ENCODE measurements around the gene GGA1. TPM values are rescaled to one million over a fixed set of nuclear protein-coding genes. Genes with fewer than 3 reads are reported as not detected.
A peak's percentile ranks its signal among the peaks of the same experiment; 100 is the strongest.

GGA1 gene
- total and polyA plus RNA-seq, 9 of the 15 experiments (the other 6 are each of a cell fraction or from before 2014, with no cell fraction given): 1.5 to 69.5 (median 31.6) TPM

GRCh38 chr22:37657590-37658132, 49.0 kb downstream of the GGA1 start (continued):
- TF ChIP-seq NR2C2 (CRISPR knock-in tag; IDR thresholded peaks at IDR 0.05) (no peak), NR2C2 (tag; IDR thresholded peaks at IDR 0.05) (no peak), ZFX (CRISPR knock-in tag; IDR thresholded peaks at IDR 0.05) (no peak; the same call in 1 of the 2 replicates), NBN (IDR thresholded peaks at IDR 0.05; ENCODE audit: low read depth) (no peak), KLF13 (tag; IDR thresholded peaks at IDR 0.05; ENCODE audit: borderline replicate concordance, low read depth) (no peak), EWSR1 (IDR thresholded peaks at IDR 0.05; ENCODE audit: borderline replicate concordance, low read depth, partially characterized antibody) (no peak), ZBTB33 (CRISPR knock-in tag; IDR thresholded peaks at IDR 0.05) (no peak), HEY1 (CRISPR knock-in tag; IDR thresholded peaks at IDR 0.05; ENCODE audit: borderline replicate concordance) (no peak), SETDB1 (IDR thresholded peaks at IDR 0.05; ENCODE audit: low read length) (no peak), ZC3H11A (IDR thresholded peaks at IDR 0.05; ENCODE audit: low read depth, low read length) (no peak), CEBPG (CRISPR knock-in tag; IDR thresholded peaks at IDR 0.05) (no peak), CEBPG (tag; conservative IDR thresholded peaks at IDR 0.05 in 1 of 2, IDR thresholded peaks at IDR 0.05 in 1 of 2) (no peak), NFRKB (IDR thresholded peaks at IDR 0.05; ENCODE audit: low read depth) (no peak), STAG1 (CRISPR knock-in tag; IDR thresholded peaks at IDR 0.05; ENCODE audit: borderline replicate concordance) (no peak), ZNF263 (CRISPR knock-in tag; IDR thresholded peaks at IDR 0.05; ENCODE audit: borderline replicate concordance) (no peak), HDGF (IDR thresholded peaks at IDR 0.05) (no peak), ARID1B (IDR thresholded peaks at IDR 0.05) (peak; percentile 43; the same call in 1 of the 2 replicates), ZKSCAN3 (CRISPR knock-in tag; IDR thresholded peaks at IDR 0.05) (no peak), DPF2 (IDR thresholded peaks at IDR 0.05) (peak; percentile 13; the same call in 1 of the 2 replicates), ZBTB43 (CRISPR knock-in tag; IDR thresholded peaks at IDR 0.05) (no peak), MAFG (tag; conservative IDR thresholded peaks at IDR 0.05) (no peak), CXXC5 (CRISPR knock-in tag; IDR thresholded peaks at IDR 0.05) (no peak), ARID2 (IDR thresholded peaks at IDR 0.05) (no peak), ZNF444 (CRISPR knock-in tag; IDR thresholded peaks at IDR 0.05) (0 out of 2 replicates have a peak, but pooled peaks have one; percentile 14), FOXO4 (CRISPR knock-in tag; IDR thresholded peaks at IDR 0.05) (no peak), NEUROD1 (IDR thresholded peaks at IDR 0.05; ENCODE audit: borderline replicate concordance, low read depth, low read length, partially characterized antibody) (no peak), KLF1 (tag; IDR thresholded peaks at IDR 0.05) (no peak), RFX5 (IDR thresholded peaks at IDR 0.05; ENCODE audit: low read depth, low read length) (no peak)

Data from K562 (cell line).